ENCODE measurements around the gene SLC15A1.

DNA sequence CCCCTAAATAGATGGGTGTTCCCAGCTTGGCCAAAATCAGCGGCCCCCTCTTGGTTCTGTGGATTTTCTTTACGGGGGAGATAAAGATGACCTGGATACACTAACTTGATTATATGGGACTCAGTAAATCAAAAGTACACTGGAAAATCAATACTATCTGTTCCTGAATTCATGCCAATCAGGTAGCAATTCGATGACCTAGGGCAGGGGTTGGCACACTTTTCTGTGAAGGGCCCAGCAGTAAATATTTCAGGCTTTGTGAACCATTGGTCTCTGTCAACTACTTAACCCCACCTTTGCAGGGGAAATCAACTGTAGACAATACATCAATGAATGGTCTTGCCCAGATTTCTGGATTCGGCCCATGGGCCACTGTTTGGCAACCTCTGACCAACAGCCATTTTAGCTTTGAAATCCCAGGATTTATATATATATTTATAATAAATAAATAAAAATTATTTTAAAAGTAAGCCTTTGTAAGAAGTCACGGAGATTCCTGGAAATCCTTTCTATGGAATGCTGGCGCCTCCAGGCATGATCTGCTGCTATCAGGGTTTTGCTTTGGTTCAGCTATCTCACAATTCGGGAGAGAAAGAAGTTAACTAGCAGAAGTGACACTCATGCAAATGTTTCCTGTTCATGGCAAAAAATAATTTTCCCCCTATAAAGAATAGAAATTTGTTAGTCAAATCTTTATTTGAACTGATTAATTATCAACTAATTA, 32.8 kb downstream of the SLC15A1 start:
- no peak for TF ChIP-seq CTCF (IDR thresholded peaks at IDR 0.05)
- TF ChIP-seq POLR2A (IDR thresholded peaks at IDR 0.05): no peak

Measured in esophagus squamous epithelium (tissue), 4 donors.